Ascending aorta (tissue), 2 donors: Measurements from ENCODE around the gene DNAI1. TPM values are rescaled to one million over a fixed set of nuclear protein-coding genes. Genes with fewer than 3 reads are reported as not detected.

Experiments used
- DNase-seq, 2 donors: peaks; one replicate each; pipeline ENCODE4 v3.0.0-alpha.2; 2019; ENCODE audit warnings: low spot score in 2 of 2
- H3K27ac ChIP-seq, 2 donors: fragments of 200-600 bp; sonication (generic); one replicate each; pipeline ENCODE4 v1.5.1; 2016 to 2017; ENCODE audit warnings: mild to moderate bottlenecking in 1 of 2
- H3K27me3 ChIP-seq: fragments of 200-600 bp; sonication (generic); one replicate; pipeline ENCODE4 v1.5.1; 2017
- H3K36me3 ChIP-seq, 2 donors: fragments of 200-600 bp; sonication (generic); one replicate each; pipeline ENCODE4 v1.5.1; 2016
- H3K4me1 ChIP-seq, 2 donors: fragments of 200-600 bp; sonication (generic); one replicate each; pipeline ENCODE4 v1.5.1; 2016 to 2017; ENCODE audit warnings: mild to moderate bottlenecking in 1 of 2
- H3K4me3 ChIP-seq, 2 donors: fragments of 200-600 bp; sonication (generic); one replicate each; pipeline ENCODE4 v1.5.1; 2016 to 2017; ENCODE audit warnings: mild to moderate bottlenecking in 1 of 2
- H3K9me3 ChIP-seq, 2 donors: fragments of 200-600 bp; sonication (generic); one replicate each; pipeline ENCODE4 v1.5.1; 2016
- CTCF ChIP-seq, 3 experiments: fragments of 200-600 bp in 2 of 3; fragments of 450-650 bp in 1 of 3; sonication (generic) in 2 of 3; IDR thresholded peaks; one replicate each; pipeline ENCODE4 v1.5.1; 2016 to 2019; ENCODE audit warnings: antibody characterized with exemption in 3 of 3, mild to moderate bottlenecking in 1 of 3, moderate library complexity in 1 of 3
- intact Hi-C: fragments of 100-400 bp; cut with DNase I; formaldehyde crosslinking; loops from one replicate; pipeline ENCODE4 v1.15.1; 2023
- total RNA-seq: library from RNA; depleted of rRNA; stranded (reverse); fragments of >200 nt; gene quantifications from one replicate; pipeline ENCODE4 v1.1.0, GENCODE V29; 2016

Gene DNAI1
- total RNA-seq, 1 donor from 2014 or later: not detected

GRCh38 chr9:34562135-34562745, 103.6 kb downstream of the DNAI1 start:
- TF ChIP-seq CTCF (IDR thresholded peaks at IDR 0.05): peak in 2 of 3 experiments; percentile 24 to 30
- H3K4me1 ChIP-seq: no peaks in the 10 kb centered on the region
- no peak overlapping the region for H3K4me3 ChIP-seq
- H3K27ac ChIP-seq: no peak overlapping the region
- no peaks in the 10 kb centered on the region for H3K9me3 ChIP-seq
- H3K27me3 ChIP-seq: no peaks in the 10 kb centered on the region
- intact Hi-C loops: no loop called here
- no peak for DNase-seq
- no peaks in the 10 kb centered on the region for H3K36me3 ChIP-seq

- no peaks in the 10 kb centered on the region for H3K36me3 ChIP-seq
These were observed 104.7 kb downstream of the DNAI1 start for GRCh38 chr9:34563262-34563661.

GRCh38 chr9:34564617-34565016, 106.0 kb downstream of the DNAI1 start:
- H3K27ac ChIP-seq: no peak overlapping the region
- H3K27me3 ChIP-seq: no peaks in the 10 kb centered on the region
- intact Hi-C loops: no loop called here
- DNase-seq: no peak
- H3K9me3 ChIP-seq: no peaks in the 10 kb centered on the region
- H3K4me1 ChIP-seq: no peaks in the 10 kb centered on the region
- no peak overlapping the region for H3K4me3 ChIP-seq
- TF ChIP-seq CTCF (IDR thresholded peaks at IDR 0.05): no peak
- no peaks in the 10 kb centered on the region for H3K36me3 ChIP-seq

More at GRCh38 chr9:34563262-34563661, 104.7 kb downstream of the DNAI1 start:
- Histone ChIP-seq H3K4me1 (no peaks in the 10 kb centered on the region), H3K9me3 (no peaks in the 10 kb centered on the region), H3K27ac (no peak overlapping the region), H3K4me3 (no peak overlapping the region), H3K27me3 (no peaks in the 10 kb centered on the region)
- DNase-seq: no peak
- TF ChIP-seq CTCF (IDR thresholded peaks at IDR 0.05): no peak
- intact Hi-C loops: no loop called here

GRCh38 chr9:34565856-34566255, 107.3 kb downstream of the DNAI1 start:
- no peak overlapping the region for H3K27ac ChIP-seq
- no peaks in the 10 kb centered on the region for H3K4me1 ChIP-seq
- H3K4me3 ChIP-seq: no peak overlapping the region
- intact Hi-C loops: no loop called here
- H3K36me3 ChIP-seq: no peaks in the 10 kb centered on the region
- no peak for DNase-seq
- no peaks in the 10 kb centered on the region for H3K27me3 ChIP-seq
- TF ChIP-seq CTCF (IDR thresholded peaks at IDR 0.05): no peak
- no peaks in the 10 kb centered on the region for H3K9me3 ChIP-seq

GRCh38 chr9:34566322-34566721, 107.7 kb downstream of the DNAI1 start:
- intact Hi-C loops: no loop called here

More at GRCh38 chr9:34566322-34566721, 107.7 kb downstream of the DNAI1 start:
- no peak for DNase-seq
- Histone ChIP-seq H3K36me3 (no peaks in the 10 kb centered on the region), H3K27me3 (no peaks in the 10 kb centered on the region), H3K9me3 (no peaks in the 10 kb centered on the region), H3K4me1 (no peaks in the 10 kb centered on the region), H3K27ac (no peak overlapping the region), H3K4me3 (no peak overlapping the region)
- TF ChIP-seq CTCF (IDR thresholded peaks at IDR 0.05): no peak
